GM18870 (cell line): ENCODE data around the gene LOC101059915.

Experiments
- ATAC-seq: cut with Tn5 transposase; IDR thresholded peaks from one replicate; pipeline ENCODE4 v1.9.1; 2021; ENCODE audit warnings: moderate library complexity; ENCODE audit not compliant: unreplicated experiment

LOC101059915 gene

DNA sequence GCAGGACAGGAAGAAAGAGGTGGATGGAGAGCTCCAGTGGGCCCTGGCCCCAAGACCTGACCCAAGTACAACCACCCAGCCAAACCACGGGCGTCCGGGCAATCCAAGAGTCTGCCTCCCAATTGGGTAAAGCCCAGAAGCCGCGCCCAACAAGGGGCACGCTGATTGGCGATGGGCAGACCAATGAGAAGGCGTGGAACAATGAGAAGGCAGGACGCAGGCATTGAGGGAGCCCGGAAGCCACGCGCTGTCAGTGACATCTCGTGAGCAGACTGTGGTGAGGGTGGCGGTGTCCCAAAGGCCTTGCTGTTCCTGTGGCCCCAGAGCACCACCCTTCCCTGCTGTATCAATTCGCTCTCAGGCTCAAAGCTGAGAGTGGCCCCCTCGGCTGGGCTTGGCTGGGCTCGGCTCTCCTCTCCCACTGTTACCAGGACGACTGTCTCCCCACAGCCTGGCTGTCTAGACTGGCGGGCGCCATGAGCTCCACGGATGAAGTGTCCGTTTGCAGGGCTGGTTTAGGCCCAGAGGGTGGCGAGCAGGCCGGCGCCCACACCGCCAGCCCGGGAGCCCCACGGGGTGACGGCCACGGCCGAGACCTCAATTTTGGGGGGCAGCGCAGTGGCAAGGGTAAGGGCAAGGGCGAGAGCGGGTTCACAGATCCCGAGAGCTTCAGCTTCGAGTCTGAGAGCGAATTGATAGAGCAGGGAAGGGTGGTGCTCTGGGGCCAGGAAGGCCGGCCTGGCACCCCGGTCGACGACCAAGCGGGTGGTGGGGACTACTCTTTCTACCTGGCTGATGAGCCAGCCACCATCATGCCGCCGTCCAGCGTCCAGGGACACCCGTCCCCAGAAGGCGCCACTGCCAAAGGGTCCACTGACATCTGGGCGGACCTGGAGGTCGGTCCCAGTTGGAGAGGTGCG, at the start of gene LOC101059915:
TSS of gene LOC101059915 (plus strand) at position 219 of the 920 bp plus-strand sequence.
- no peak for ATAC-seq

DNA sequence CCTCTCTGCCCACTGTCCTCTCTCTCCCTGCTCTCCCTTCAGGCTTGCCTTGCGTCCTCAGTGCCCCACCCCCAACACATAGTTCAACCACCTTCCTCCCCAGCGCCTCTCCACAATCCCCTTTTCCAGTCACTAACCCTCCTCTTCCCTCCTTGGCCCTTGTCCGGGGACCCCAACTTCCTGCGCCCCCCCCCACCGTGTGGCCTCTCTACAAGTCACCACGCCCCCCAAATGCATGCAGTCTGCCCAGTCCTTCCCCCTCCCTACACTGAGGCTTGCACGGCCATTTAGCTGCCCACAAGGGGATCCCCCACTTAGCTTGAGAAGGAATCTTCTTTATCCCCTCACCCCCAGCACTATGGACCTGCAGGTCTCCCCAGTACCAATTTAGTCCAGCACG, 49.6 kb upstream of the LOC101059915 start:
- ATAC-seq = no peak

DNA sequence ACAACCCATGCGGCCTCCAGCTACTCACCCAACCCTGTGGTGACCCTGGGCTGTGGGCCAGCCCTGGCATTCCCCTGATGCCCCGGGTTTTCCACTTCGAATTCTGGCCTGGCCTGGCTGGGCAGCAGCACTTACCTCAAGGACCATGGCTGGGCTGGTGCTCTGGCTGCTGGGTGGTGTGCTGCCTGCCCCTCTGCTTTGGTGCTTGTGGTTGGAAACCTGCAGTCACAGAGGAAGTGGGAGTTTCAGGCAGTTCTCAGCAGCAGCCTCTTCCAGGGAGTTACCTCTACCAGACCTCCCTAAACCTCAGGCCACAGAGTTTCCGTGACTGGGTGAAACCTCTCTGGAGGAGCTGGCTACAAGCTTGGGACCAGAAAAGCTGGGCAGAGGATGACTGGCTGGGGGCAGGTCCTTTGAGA, 49.0 kb upstream of the LOC101059915 start, which contains the start of gene CXCR3:
TSS of gene CXCR3 (minus strand) at position 209 of the 419 bp plus-strand sequence. CDS start at position 147, 62 bp downstream.
- peak; percentile 61 for ATAC-seq

DNA sequence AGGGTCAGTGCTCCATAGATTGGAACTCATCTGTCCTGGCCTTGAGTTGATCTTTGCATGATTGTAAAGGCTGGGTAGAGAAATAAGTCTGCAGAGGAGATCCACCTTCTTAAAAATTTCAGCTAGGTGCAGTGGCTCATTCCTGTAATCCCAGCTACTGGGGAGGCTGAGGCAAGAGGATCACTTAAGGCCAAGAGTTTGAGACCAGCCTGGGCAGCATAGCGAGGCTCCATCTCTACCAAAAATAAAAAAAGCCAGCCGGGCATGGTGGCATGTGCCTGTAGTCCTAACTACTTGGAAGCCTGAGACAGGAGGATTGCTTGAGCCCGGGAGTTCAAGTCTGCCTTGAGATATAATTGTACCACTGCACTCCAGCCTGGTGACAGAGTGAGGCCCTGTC, 48.6 kb upstream of the LOC101059915 start:
- no peak for ATAC-seq

DNA sequence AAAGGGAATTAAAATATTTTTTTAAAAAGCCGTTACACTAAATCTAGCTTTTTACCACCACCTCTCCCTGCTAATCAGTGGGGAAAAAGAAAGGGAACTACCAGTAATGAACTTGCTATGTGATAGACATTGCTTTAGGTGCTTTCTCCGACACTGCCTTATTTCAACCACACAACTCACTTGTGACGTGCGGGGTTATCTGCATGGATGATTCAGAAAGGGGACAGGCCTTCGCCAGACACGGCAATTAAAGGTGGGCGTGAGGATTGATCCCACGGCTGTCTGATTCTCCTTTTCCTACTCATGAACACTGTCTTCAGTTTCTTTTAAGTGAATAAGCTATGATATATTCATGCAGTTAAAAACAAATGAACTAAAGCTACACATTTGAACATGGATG, 48.2 kb upstream of the LOC101059915 start:
- ATAC-seq = no peak

DNA sequence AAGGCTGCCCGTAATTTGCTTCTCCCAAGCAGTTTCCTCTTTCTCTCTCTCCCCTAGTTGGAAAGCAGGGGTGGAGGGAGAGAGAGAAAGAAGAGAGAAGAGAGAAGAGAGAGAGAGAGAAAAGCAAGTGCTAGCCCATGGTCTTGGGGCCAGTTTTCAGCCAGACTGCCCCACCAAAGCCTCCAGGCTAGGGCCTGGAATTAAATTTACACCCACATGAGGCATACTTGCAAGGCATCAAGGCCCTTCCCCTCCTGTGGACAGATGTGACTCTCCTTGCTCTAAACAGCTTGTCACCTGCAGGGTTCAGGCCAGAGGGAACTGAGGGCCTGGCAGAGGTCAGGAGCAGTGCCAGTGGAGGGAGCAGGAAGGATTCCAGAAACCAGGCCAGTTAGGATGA, 47.4 kb upstream of the LOC101059915 start:
- no peak for ATAC-seq

DNA sequence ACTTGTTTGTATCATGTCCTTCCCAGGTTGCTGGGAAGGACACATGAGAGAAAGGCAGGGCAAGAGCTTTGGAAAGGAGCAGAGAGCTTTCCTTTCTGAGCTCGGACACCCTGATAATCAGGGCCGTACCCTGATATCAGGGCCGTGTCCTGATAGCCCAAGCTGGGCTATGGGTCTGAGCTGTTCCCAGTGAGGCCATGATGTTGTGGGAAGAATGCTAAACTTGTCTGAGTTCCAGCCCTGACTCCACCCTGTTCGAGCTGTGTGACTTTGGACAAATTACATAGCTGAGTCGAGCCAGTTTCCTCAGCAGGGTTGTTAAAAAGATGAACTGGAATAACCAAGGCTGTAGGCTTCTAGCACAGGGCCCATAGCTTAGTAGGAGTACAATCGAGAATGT, 45.7 kb upstream of the LOC101059915 start:
- ATAC-seq = no peak

DNA sequence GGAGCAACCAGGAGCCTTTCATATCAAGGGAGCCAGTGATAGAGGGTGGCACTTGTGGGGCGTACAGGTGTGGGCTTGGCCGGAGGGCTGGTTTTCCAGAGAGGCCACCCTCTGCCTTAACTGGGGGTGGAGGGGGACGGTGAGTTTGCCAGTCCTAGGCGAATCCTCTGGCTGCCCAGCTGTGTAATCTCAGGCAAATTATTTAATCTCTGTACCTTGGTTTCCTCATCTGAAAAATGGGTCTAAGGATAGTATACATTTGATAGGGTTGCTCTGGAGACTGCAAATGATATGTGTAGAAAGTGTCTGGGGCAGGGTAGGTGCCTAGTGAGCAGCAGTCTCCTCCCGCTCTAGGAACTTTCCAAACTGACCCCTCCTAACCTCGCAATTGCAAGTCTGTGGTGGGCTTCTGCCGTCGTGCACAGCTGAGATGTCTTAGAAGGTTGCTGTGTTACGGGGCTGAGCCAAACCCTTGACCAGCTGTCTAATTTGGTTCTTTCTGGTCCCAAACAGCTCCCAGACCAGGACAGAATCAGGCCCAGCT, 45.2 kb upstream of the LOC101059915 start:
- ATAC-seq = no peak

DNA sequence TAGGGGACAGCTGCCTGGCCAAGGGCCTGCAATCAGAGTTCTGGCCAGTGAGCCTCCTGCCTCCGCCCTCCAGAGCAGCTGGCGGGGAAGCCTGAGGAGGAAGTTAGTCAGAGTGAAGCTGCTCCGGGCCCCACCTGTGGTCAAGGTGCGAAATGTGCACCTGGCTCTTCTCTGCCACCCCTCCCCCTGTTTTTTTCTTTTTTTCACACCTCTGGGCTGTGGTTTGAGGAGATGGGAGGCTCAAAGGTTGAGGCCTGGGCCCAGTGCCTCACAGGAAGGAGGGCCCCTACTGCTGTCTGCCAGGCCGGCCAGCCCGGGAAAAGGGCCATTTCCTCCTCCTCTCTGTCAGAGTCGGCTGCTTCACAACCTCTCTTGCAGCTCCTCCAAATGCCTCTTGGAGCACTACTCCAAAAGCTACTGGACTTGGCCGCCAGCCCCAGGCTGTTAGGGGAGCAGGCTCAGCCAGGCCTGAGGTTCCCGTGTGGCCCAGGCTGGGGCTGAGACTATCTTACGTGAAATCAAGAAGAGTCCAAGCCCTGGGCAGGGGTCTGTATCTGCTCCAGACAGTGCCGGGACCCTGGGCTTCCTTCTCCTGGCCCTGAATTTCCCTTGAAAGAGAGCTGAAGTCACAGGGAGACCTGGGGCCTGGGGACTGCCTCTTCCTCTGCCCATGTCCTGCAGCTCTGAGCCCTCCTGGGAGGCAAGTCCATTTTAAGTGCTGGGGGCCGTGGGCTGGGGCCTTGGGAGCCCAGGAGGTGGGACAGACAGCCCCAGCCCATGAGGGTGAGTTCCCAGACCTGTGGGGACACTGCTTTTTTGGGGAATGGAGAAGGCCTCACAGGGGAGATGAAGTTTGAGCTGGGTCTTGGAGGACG, 44.5 kb upstream of the LOC101059915 start:
- peak; percentile 47 for ATAC-seq

DNA sequence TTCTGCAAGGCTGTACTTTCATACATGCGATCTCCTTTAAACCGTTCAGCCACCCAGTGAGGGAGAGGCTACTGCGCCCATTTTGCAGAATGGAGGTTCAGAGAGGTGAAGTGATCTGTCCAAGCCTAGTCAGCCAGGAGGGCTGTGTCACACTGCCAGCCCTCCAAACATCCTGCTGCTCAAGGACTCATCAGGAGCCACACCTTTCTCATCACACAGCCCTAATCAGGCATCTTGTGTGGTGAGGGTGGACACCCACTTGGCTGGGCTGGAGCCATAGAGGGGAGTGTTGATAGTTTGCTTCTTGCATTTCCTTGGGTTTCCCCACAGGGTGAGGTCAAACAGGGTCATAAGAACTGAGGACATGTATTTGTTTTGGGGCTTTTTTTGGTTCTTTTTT, 43.6 kb upstream of the LOC101059915 start:
- no peak for ATAC-seq

DNA sequence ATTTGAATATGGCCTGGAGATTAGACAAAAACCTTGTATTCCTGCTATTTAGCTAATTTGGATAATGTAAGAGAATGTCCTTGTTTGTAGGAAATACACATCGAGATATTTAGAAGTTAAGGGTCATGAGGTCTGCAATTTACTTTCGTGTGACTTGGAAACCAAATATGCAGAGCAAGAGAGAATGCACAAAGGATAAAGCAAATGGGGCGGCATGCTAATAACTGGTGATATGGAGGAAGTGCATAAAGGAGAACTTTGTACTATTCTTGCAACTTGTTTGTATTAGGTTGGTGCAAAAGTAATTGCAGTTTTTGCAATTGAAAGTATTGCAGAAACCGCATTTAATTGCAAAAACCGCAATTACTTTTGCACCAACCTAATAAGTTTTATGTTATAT, 41.9 kb upstream of the LOC101059915 start:
- ATAC-seq = no peak

DNA sequence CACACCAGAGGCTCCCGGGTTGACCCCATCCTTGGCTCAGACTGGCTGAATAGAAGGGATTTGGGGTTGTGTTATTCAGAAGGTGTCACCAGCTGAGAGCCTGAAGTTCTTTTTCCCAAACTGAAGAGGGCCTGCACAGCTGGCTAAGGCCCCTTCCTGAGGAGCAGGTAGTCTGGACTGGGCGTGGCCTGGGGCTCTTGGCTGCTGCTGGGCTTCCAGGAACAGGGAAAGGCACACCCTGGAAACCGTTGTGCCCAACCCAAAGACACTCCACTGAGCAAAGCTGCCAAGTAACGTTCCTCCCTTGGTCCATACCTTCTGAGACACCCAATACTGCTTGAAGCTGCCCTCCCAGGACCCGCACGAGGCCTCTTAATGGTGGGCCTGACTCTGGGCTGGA, 40.8 kb upstream of the LOC101059915 start:
- ATAC-seq = no peak

DNA sequence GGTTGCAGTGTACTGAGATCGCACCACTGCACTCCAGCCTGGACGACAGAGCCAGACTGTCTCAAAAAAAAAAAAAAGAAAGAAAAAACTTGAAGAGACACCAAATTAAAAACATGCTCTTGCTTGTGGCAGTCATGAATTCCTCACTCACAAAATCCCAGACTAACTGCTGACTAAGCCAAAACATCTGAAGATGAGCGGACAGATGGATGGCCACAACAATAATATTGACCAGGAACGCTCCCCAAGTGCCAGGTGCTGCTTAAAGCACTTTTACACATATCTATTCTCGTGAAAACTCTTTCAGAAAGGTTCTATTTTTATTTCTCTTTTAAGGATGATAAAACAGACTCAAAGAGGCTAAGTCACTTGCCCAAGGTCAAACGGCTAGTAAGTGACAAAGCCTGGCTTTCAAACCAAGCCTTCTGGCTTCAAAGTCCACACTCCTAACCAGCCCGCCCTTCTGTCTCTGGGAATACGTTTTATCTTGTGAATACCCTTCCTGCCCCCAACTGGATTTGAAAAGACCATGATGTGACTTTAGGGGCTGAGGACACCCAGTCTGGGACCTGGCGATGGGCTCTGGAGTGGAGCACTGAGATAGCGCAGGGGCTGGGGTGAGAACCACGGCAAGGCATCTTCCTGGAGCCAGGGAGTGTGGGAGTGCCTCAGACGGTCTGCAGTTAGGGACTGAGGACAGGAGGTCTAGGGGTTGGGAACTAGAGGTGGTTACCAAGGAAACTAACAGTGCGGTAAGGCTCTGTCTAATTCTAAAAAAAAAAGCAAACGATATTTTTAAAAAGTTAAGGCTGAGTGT, 39.5 kb upstream of the LOC101059915 start:
- no peak for ATAC-seq

DNA sequence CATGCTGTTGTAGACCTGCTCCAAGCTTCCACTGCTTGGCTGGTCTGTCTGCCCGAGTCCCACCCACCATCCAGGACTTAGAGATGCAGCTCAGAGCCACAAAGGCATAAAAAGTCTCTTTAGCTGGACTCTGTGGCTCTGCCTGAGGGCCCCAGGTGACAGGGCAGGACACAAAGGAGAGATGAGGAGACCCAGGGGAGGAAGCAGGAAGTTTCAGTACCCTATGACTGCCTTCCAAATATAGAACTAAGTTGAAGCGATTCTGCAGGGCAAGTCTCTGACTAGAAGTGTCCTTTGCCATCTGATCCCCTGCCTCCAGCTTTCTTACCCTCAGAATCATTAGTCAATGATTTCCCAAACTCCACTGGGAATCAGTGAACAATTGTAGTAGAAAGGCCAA, 37.9 kb upstream of the LOC101059915 start:
- peak; percentile 63 for ATAC-seq

DNA sequence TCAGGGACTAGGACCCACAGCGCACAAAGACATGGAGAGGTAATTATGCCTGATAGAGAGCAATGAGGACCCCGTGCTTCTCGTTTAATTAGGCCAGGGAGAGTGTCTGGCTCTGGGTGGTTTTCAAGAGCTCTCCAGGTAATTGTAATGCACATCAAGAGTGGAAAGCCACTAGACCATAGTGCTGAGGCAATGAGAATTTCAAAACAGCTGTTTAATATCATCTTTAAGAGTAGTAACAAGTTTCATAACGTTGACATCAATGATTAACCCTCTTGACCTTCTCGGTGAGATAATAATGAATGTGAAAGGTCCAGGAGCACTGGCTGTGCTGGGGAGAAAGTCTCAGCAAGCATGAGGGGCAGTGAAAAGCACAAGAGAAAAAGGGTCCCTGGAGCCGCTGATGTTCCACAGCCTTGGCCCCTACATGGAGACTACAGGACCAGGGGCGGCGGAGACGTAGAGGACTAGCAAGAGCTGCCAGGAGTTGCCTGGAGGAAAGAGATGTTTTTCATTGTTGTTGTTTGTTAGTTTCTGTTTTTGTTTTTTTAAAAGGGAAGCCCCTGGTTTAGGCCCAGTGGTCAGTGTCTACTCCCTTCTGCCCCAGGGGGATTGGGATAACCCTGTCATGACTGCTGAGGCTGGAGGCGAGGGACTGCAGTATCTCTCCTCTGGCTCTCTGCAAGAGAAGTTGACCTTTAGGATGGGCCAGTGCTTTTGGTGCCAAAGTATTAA, 34.3 kb upstream of the LOC101059915 start:
- peak; percentile 45 for ATAC-seq

DNA sequence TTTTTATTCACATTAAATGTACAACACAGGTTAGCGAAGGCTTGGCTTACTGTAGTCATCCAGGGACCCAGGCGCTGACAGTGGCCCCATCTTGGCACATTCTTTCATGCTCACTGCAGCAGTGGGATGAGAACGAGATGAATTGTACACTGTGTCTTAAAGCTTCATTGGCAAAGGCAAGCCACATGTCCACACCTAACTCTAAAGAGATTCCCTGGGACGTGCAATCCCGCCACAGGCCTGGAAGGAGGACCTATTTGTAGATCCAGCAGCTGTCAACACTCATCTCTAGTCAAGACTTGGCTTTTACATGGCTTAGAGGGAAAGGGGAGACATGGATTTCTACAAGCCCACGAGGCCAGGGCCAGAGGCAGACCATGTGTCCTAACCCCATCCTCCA, 33.0 kb upstream of the LOC101059915 start:
- ATAC-seq = no peak

DNA sequence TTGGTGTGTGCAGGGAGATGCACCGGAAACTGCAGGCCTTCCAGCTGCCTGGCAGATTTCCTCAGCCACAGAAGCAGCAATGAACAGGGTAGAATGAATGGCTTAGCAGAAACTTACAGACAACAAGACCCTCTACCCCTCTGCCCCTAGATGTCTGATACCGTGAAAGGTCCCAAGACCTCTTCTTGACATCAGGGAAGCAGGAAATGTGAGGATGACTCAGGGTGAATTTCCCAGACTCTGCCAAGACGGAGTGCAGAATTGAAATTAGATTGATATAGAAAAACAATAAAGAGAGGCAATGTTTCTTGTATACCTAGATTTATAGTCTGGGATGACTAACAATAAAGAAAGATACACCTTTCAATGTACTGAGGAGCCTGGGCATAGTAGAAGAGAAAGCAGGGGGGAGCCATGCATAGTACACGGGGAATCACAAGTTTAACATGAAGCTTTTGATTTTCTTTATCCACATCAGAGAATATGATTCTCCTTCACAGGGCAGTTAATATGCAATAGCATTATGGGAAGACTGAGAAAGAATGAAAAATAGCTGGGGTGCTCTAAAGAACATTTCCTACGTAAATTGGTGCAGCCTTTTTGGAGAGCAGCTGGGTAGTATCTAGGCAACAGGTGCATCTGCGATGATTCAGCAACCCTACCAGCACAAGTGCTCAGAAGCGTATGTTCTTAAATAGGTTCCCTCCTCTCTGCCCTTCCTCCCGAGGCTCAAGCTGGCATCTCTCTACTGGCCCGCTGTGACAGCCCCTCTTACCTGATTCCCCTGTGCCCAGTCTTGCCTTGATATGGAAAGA, 30.7 kb upstream of the LOC101059915 start:
- ATAC-seq = no peak

DNA sequence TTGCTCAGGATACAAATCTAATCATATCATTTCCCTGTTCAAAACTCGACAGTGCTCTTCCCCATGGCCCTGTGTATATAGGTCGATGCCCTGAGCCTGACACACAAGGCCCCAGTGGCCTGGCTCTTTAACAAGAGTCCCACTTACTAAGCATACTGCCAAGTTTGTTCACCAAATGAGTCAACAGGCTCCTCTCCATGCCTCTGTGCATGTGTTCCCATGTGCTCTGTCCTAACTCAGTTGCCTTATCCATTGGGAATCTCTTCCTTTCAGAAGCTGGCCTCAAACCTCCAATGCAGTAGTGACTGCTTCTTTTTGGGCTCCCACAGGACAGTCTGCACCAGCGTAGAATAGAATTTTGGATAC, 30.1 kb upstream of the LOC101059915 start:
- ATAC-seq = no peak

DNA sequence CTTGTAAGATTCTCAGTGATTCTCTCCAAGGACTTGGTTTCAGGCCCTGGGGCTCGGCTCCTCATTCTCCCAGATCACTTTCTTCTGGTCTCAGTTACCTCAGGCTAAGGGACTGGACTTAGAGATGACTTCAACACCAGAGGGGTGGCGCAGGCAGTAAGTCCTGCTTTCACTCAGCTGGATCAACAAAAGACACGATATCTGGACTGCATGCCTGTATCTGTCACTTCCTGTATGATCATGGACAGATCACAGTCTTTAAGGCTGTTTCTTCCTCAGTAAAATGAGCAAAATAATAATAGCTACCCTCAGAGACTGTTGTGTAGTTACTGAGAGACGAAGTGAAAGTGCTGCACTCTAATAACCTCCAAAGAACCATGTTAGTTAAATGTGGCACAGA, 29.5 kb upstream of the LOC101059915 start:
- ATAC-seq = no peak
